Astrocyte (in vitro differentiated cells and primary cell): ENCODE measurements around the gene ZMIZ1. TPM values are rescaled to one million over a fixed set of nuclear protein-coding genes. Genes with fewer than 3 reads are reported as not detected.
A peak's percentile ranks its signal among the peaks of the same experiment; 100 is the strongest.

Experiments
- DNase-seq: peaks from one replicate; pipeline ENCODE4 v3.0.0-alpha.2; 2010; ENCODE audit warnings: low read depth
- FAIRE-seq: peaks from 2 replicates; lab custom pipeline; 2011; peaks lifted over from hg19 to GRCh38; lab: Jason Lieb, UNC
- H2AFZ ChIP-seq: 2 replicates; pipeline ENCODE4 v1.6.0; 2012; ENCODE audit warnings: low read depth, low read length, inconsistent platforms
- H3K27ac ChIP-seq: 2 replicates; pipeline ENCODE4 v1.5.1; 2011; ENCODE audit warnings: low read depth, low read length, inconsistent platforms
- H3K27me3 ChIP-seq: 2 replicates; pipeline ENCODE4 v1.6.0; 2011; ENCODE audit warnings: low read length, inconsistent platforms; ENCODE audit not compliant: insufficient read depth
- H3K36me3 ChIP-seq: 2 replicates; pipeline ENCODE4 v1.5.1; 2011; ENCODE audit warnings: low read length, inconsistent platforms; ENCODE audit not compliant: insufficient read depth
- H3K4me1 ChIP-seq: 2 replicates; pipeline ENCODE4 v1.5.1; 2011; ENCODE audit warnings: low read length, inconsistent platforms; ENCODE audit not compliant: insufficient read depth
- H3K4me2 ChIP-seq: 2 replicates; pipeline ENCODE4 v1.6.0; 2012; ENCODE audit warnings: low read length, inconsistent platforms
- H3K4me3 ChIP-seq: 2 replicates; pipeline ENCODE4 v1.5.1; 2011; ENCODE audit warnings: low read depth, mild to moderate bottlenecking, low read length, inconsistent platforms; ENCODE audit not compliant: insufficient read depth
- H3K79me2 ChIP-seq: 2 replicates; pipeline ENCODE4 v1.6.0; 2012; ENCODE audit warnings: mild to moderate bottlenecking, low read length, inconsistent platforms; ENCODE audit not compliant: insufficient read depth
- H3K9ac ChIP-seq: 2 replicates; pipeline ENCODE4 v1.6.0; 2012; ENCODE audit warnings: mild to moderate bottlenecking, low read length, inconsistent platforms
- H3K9me3 ChIP-seq: 2 replicates; pipeline ENCODE4 v1.5.1; 2012; ENCODE audit warnings: low read depth, mild to moderate bottlenecking, low read length, inconsistent platforms; ENCODE audit not compliant: insufficient read depth
- H4K20me1 ChIP-seq: 2 replicates; pipeline ENCODE4 v1.6.0; 2012; ENCODE audit warnings: low read length, inconsistent platforms; ENCODE audit not compliant: insufficient read depth
- H3K27ac Mint-ChIP-seq: one replicate; pipeline ENCODE4 v1.8.0; 2021; ENCODE audit warnings: mild to moderate bottlenecking, mixed read lengths; ENCODE audit not compliant: unreplicated experiment
- H3K27me3 Mint-ChIP-seq: one replicate; pipeline ENCODE4 v1.8.0; 2021; ENCODE audit warnings: low read depth, mixed read lengths; ENCODE audit not compliant: unreplicated experiment
- H3K36me3 Mint-ChIP-seq: one replicate; pipeline ENCODE4 v1.8.0; 2021; ENCODE audit warnings: low read depth, mixed read lengths; ENCODE audit not compliant: unreplicated experiment
- H3K4me1 Mint-ChIP-seq: one replicate; pipeline ENCODE4 v1.8.0; 2021; ENCODE audit warnings: low read depth, mixed read lengths; ENCODE audit not compliant: unreplicated experiment
- H3K4me3 Mint-ChIP-seq: one replicate; pipeline ENCODE4 v1.8.0; 2021; ENCODE audit warnings: mild to moderate bottlenecking, moderate library complexity, mixed read lengths; ENCODE audit not compliant: unreplicated experiment
- H3K9me3 Mint-ChIP-seq: one replicate; pipeline ENCODE4 v1.8.0; 2021; ENCODE audit warnings: mild to moderate bottlenecking, mixed read lengths; ENCODE audit not compliant: unreplicated experiment
- EZH2 ChIP-seq: IDR thresholded peaks from 2 replicates; pipeline ENCODE4 v1.6.1; 2012; ENCODE audit warnings: mild to moderate bottlenecking, low read length, inconsistent platforms; ENCODE audit not compliant: insufficient read depth
- total RNA-seq: library from RNA; stranded (reverse); gene quantifications from 2 replicates; pipeline ENCODE4 v1.2.1, GENCODE V29; 2021
- TF ChIP-seq, protein P1 (sequence below): IDR thresholded peaks from 2 replicates; pipeline ENCODE4 v1.5.1; 2011; ENCODE audit warnings: low read depth, mild to moderate bottlenecking, inconsistent platforms, low read length, moderate library complexity; ENCODE audit not compliant: insufficient read depth

The ZMIZ1 gene
- total RNA-seq, 1 donor from 2014 or later: 45.5 TPM

DNA sequence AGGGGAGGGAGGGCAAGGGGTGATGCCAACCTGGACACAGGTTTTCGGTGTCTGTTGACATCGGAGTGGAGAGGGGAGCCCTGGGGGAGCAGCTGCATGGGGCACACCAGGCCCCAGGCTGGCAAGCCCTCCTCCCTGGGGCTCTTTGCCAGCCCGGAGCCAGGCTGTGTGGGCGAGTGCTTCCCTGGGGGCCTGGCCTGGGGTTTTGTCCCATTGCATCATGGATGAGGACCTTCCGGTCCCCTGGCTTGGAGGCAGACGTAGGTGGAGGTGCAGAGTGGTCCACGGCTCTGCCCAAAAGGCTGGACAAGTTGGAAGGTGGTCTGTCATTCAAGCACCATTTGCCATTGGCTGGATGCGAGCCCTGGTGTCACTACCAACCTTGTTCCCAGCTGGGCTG is 34.8 kb downstream of the ZMIZ1 start:
- Mint-ChIP-seq H3K36me3 (peaks cover 7% of the 10 kb centered on the region), H3K4me3 (no peak overlapping the region), H3K4me1 (peaks cover 32% of the 10 kb centered on the region), H3K27ac (no peak overlapping the region), H3K9me3 (no peaks in the 10 kb centered on the region), H3K27me3 (no peaks in the 10 kb centered on the region)
- no peak for DNase-seq
- H3K27me3 ChIP-seq: no peaks in the 10 kb centered on the region
- FAIRE-seq: no peak
- no peak overlapping the region for H3K4me3 ChIP-seq
- no peak overlapping the region for H2AFZ ChIP-seq
- no peaks in the 10 kb centered on the region for H3K36me3 ChIP-seq
- H3K4me2 ChIP-seq: peak overlapping the region; percentile 35
- H3K9me3 ChIP-seq: no peaks in the 10 kb centered on the region
- H3K4me1 ChIP-seq: peaks cover 60% of the 10 kb centered on the region
- no peak overlapping the region for H3K27ac ChIP-seq
- H4K20me1 ChIP-seq: peaks cover 100% of the 10 kb centered on the region
- no peak for TF ChIP-seq EZH2
- TF ChIP-seq, protein P1, sequence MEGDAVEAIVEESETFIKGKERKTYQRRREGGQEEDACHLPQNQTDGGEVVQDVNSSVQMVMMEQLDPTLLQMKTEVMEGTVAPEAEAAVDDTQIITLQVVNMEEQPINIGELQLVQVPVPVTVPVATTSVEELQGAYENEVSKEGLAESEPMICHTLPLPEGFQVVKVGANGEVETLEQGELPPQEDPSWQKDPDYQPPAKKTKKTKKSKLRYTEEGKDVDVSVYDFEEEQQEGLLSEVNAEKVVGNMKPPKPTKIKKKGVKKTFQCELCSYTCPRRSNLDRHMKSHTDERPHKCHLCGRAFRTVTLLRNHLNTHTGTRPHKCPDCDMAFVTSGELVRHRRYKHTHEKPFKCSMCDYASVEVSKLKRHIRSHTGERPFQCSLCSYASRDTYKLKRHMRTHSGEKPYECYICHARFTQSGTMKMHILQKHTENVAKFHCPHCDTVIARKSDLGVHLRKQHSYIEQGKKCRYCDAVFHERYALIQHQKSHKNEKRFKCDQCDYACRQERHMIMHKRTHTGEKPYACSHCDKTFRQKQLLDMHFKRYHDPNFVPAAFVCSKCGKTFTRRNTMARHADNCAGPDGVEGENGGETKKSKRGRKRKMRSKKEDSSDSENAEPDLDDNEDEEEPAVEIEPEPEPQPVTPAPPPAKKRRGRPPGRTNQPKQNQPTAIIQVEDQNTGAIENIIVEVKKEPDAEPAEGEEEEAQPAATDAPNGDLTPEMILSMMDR: no peak
- peaks cover 100% of the 10 kb centered on the region for H3K79me2 ChIP-seq
- no peak overlapping the region for H3K9ac ChIP-seq

DNA sequence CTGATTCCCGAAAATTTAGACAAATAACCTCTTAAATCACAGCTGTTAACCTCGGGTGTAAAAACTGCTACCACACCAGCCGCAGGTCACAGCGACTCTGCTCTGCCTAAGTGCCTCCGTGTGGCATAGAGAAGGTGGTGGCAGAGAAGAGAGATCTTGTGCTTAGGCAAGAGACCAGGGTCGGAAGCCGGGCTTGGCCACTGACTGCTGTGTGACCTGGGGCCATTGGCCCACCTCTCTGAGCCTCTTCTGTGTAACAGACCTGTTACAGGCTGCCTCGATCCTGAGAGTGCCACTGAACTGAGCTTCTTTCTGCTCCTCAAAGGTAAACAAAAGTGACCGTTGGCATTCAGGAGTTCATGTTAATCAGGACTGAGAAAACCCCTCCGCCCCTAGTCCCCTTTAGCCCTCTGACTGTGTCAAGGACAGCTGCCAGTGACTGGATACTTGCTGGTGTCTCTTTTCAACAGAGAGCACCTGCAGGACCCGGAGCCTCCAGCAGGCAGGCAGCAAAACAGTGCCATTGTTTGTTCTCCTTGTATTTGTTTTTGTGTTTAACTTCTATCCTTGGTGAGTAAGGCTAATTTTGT is 36.5 kb downstream of the ZMIZ1 start:
- H3K9ac ChIP-seq: peak overlapping the region; percentile 35
- H3K4me3 ChIP-seq: no peak overlapping the region
- Mint-ChIP-seq H3K9me3 (no peaks in the 10 kb centered on the region), H3K4me3 (no peak overlapping the region), H3K27ac (no peak overlapping the region), H3K4me1 (peaks cover 25% of the 10 kb centered on the region), H3K27me3 (no peaks in the 10 kb centered on the region), H3K36me3 (peaks cover 4% of the 10 kb centered on the region)
- H3K27me3 ChIP-seq: no peaks in the 10 kb centered on the region
- TF ChIP-seq, protein P1: no peak
- no peak for TF ChIP-seq EZH2
- H3K4me1 ChIP-seq: peaks cover 57% of the 10 kb centered on the region
- no peak for DNase-seq
- no peak for FAIRE-seq
- H4K20me1 ChIP-seq: peaks cover 100% of the 10 kb centered on the region
- peaks cover 100% of the 10 kb centered on the region for H3K79me2 ChIP-seq
- H3K36me3 ChIP-seq: no peaks in the 10 kb centered on the region
- H3K4me2 ChIP-seq: no peak overlapping the region
- no peaks in the 10 kb centered on the region for H3K9me3 ChIP-seq
- H2AFZ ChIP-seq: no peak overlapping the region
- H3K27ac ChIP-seq: no peak overlapping the region

DNA sequence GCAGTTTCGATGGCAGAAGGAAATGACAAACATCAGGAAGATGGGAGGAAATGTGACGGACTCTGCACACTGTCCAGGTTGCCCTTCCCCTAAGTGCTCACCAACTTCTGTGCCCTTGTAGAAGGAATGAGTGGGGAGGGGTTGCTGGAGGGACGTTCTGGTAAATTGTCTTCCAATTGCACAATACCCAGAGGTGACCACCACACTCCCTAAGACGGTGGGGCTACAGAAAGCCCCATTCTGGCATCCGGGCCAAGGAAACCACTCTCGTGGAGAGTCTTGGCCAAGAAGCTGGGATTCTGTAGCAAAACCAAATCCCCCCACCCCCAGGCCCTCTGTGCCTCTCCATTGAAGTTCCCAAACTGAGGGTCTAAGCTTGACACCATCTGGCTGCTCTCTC is 37.1 kb downstream of the ZMIZ1 start:
- Histone ChIP-seq H3K79me2 (peaks cover 100% of the 10 kb centered on the region), H3K4me1 (peaks cover 53% of the 10 kb centered on the region)
- peaks cover 21% of the 10 kb centered on the region for H3K4me1 Mint-ChIP-seq

More for the DNA sequence above, 37.1 kb downstream of the ZMIZ1 start:
- FAIRE-seq: no peak
- Mint-ChIP-seq H3K9me3 (no peaks in the 10 kb centered on the region), H3K27me3 (no peaks in the 10 kb centered on the region), H3K36me3 (peaks cover 4% of the 10 kb centered on the region), H3K27ac (no peak overlapping the region), H3K4me3 (no peak overlapping the region)
- no peak for DNase-seq
- peaks cover 100% of the 10 kb centered on the region for H4K20me1 ChIP-seq
- no peaks in the 10 kb centered on the region for H3K27me3 ChIP-seq
- peaks cover 5% of the 10 kb centered on the region for H3K36me3 ChIP-seq
- no peak overlapping the region for H2AFZ ChIP-seq
- H3K9me3 ChIP-seq: no peaks in the 10 kb centered on the region
- no peak overlapping the region for H3K27ac ChIP-seq
- H3K9ac ChIP-seq: no peak overlapping the region
- no peak for TF ChIP-seq EZH2
- TF ChIP-seq, protein P1: no peak
- no peak overlapping the region for H3K4me3 ChIP-seq
- H3K4me2 ChIP-seq: no peak overlapping the region
